ENCODE data around the gene RTBDN. TPM values are rescaled to one million over a fixed set of nuclear protein-coding genes. Genes with fewer than 3 reads are reported as not detected.

The RTBDN gene
- total and polyA plus RNA-seq, 12 donors, result not detected

DNA sequence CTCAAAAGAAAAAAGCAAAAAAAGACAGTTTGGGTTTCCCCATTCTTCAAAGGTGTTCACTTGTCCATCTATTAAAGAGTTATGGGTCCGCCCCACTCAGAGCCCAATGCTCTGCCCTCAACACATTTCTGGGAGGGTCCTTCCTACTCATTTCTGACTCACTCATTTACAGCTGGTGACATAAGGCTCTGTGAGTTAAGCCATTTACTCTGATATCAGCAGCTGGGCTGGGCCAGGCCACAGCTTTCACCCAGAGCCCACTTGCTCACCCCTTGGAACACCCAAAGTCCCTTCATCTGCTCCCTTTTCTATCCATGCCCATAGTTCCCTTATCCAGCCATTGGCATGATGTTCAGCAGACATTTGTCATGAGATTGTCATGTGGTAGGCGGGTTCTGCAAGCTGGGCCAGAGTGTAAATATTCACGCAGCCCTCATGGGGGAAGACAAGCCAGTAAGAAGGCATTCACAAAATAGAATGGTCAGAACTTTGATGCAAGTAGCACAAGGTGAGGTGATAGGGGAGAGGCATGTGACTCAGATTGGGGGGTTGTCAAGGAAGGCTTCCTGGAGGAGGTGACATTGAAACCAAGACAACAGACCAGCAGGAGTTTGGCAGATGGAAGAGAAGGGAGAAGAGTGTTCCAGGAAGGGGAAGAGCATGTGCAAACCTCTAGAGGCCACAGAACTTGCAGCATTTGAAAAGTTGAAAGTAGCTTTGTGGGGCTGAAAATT is 9.8 kb upstream of the RTBDN start:
- peaks cover 4 to 82% (median 67%) of the 10 kb centered on the region in 7 donors for H3K27me3 ChIP-seq
- 82 to 86% methylated on average over 3 of the region's 3 CpGs for WGBS, 2 donors
- no peak overlapping the region for H3K27ac ChIP-seq
- H3K4me3 ChIP-seq, result no peak overlapping the region
- TF ChIP-seq, protein P1, sequence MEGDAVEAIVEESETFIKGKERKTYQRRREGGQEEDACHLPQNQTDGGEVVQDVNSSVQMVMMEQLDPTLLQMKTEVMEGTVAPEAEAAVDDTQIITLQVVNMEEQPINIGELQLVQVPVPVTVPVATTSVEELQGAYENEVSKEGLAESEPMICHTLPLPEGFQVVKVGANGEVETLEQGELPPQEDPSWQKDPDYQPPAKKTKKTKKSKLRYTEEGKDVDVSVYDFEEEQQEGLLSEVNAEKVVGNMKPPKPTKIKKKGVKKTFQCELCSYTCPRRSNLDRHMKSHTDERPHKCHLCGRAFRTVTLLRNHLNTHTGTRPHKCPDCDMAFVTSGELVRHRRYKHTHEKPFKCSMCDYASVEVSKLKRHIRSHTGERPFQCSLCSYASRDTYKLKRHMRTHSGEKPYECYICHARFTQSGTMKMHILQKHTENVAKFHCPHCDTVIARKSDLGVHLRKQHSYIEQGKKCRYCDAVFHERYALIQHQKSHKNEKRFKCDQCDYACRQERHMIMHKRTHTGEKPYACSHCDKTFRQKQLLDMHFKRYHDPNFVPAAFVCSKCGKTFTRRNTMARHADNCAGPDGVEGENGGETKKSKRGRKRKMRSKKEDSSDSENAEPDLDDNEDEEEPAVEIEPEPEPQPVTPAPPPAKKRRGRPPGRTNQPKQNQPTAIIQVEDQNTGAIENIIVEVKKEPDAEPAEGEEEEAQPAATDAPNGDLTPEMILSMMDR (IDR thresholded peaks at IDR 0.05), result no peak
- DNase-seq (no peak), ATAC-seq (no peak)
- H3K9me3 ChIP-seq, result no peaks in the 10 kb centered on the region
- no peaks in the 10 kb centered on the region for H3K36me3 ChIP-seq
- intact Hi-C loops (cut with DNase I), result loop anchor here in 4 of 10 donors (5.0 to 10.0 kb wide), 3 partner anchors 37 to 77 kb away; partner anchors contain the start of genes HOOK2 (in 1 of the 4) and RNASEH2A (in 1 of the 4)
- H3K4me1 ChIP-seq, result peaks cover 3 to 21% (median 9%) of the 10 kb centered on the region in 9 donors

DNA sequence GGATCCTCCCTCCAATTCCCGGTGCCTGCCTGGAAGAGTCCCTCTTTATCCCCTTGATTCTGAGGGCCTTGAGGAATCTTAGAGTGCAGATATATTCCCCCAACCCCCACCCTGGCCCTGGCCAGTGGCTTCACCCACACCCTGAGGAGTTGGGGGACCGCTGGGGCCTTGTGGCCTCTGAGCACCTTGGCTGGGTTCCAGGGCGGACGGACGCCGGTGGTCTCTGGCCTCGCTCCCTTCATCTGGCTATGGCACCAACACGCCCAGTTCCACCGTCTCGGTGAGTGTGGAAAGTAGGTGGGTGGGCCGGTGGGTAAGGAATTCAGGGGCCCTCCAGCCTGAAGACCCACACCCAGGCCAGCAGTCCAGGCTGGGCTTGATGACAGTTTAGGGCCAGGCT is 8.9 kb upstream of the RTBDN start:
- no peaks in the 10 kb centered on the region for H3K36me3 ChIP-seq
- no peak for ATAC-seq
- DNase-seq, result no peak
- TF ChIP-seq, protein P1 (IDR thresholded peaks at IDR 0.05), result no peak
- no peak overlapping the region for H3K27ac ChIP-seq
- H3K27me3 ChIP-seq, result peaks cover 10 to 90% (median 75%) of the 10 kb centered on the region in 7 donors
- peaks cover 3 to 28% (median 14%) of the 10 kb centered on the region in 9 donors for H3K4me1 ChIP-seq
- no peak overlapping the region for H3K4me3 ChIP-seq
- no peaks in the 10 kb centered on the region for H3K9me3 ChIP-seq
- intact Hi-C loops (cut with DNase I), result loop anchor here in 4 of 10 donors (5.0 to 10.0 kb wide), 3 partner anchors 36 to 76 kb away; partner anchors contain the start of genes HOOK2 (in 1 of the 4) and RNASEH2A (in 1 of the 4)
- 75 to 80% methylated on average over 11 of the region's 11 CpGs for WGBS, 2 donors

DNA sequence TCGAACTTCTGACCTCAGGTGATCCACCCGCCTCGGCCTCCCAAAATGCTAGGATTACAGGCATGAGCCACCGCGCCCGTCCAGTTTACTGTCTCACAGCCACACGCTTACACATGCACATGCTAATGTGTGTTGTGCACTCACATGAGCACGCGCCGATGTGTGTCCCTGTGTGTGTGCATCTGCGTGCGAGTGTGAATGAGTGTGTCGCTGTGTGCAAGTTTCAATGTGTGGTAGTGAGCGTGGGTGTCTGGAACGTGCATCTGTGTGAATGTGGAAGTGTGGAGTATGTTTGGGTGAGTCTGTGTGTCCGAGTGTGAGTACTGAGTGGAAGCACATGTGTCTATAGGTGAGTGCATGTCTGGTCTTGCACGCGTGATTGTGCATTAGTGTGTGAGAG is 8.1 kb upstream of the RTBDN start:
- DNase-seq (no peak), ATAC-seq (no peak)
- H3K27ac ChIP-seq, result no peak overlapping the region
- H3K4me3 ChIP-seq, result no peak overlapping the region
- intact Hi-C loops (cut with DNase I), result loop anchor here in 4 of 10 donors (5.0 to 10.0 kb wide), 3 partner anchors 35 to 75 kb away; partner anchors contain the start of genes HOOK2 (in 1 of the 4) and RNASEH2A (in 1 of the 4)
- H3K9me3 ChIP-seq, result no peaks in the 10 kb centered on the region
- no peaks in the 10 kb centered on the region for H3K36me3 ChIP-seq
- WGBS, 2 donors, result 93 to 96% methylated on average over 18 of the region's 18 CpGs
- TF ChIP-seq, protein P1 (IDR thresholded peaks at IDR 0.05), result no peak
- peaks cover 0 to 26% (median 13%) of the 10 kb centered on the region in 9 donors for H3K4me1 ChIP-seq
- H3K27me3 ChIP-seq, result peaks cover 10 to 98% (median 83%) of the 10 kb centered on the region in 7 donors

DNA sequence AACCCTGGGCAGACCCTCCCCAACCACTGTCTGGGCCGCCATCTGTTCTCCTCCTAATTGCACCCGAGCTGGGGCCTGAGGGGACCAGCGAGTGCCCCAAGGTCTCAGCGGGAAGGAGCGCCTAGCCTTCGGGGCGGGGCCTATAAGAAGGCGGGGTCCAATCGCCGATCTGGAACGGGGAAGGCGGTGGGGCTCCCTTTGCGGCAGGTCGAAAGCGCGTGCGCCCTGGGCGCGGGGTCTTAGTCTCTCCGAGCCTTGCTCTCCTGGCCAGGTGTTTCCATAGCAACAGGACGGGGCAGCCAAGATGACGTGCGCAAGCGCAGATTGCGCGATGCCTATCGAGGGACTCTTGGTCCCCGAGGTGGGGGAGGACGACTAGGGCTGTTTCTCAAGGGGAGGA is 6.7 kb upstream of the RTBDN start:
- no peak for DNase-seq
- Histone ChIP-seq H3K27me3 (peaks cover 16 to 100% (median 90%) of the 10 kb centered on the region in 7 donors), H3K4me3 (peak overlapping the region in 8 of 10 donors; percentile 8 to 33 (median 20)), H3K9me3 (no peaks in the 10 kb centered on the region), H3K27ac (no peak overlapping the region), H3K4me1 (peaks cover 0 to 22% (median 13%) of the 10 kb centered on the region in 9 donors), H3K36me3 (no peaks in the 10 kb centered on the region)
- intact Hi-C loops (cut with DNase I), result loop anchor here in 4 of 10 donors (5.0 to 10.0 kb wide), 3 partner anchors 34 to 74 kb away; partner anchors contain the start of genes HOOK2 (in 1 of the 4) and RNASEH2A (in 1 of the 4)
- 1 to 2% methylated on average over 29 of the region's 29 CpGs for whole genome bisulfite sequencing, 2 donors
- ATAC-seq, result no peak
- TF ChIP-seq, protein P1 (IDR thresholded peaks at IDR 0.05), result no peak

Measured in heart right ventricle (tissue), 16 donors.